ENCODE results near the gene GKN1. TPM values are rescaled to one million over a fixed set of nuclear protein-coding genes. Genes with fewer than 3 reads are reported as not detected.

Gene GKN1
- total RNA-seq, 1 donor from 2014 or later: not detected

DNA sequence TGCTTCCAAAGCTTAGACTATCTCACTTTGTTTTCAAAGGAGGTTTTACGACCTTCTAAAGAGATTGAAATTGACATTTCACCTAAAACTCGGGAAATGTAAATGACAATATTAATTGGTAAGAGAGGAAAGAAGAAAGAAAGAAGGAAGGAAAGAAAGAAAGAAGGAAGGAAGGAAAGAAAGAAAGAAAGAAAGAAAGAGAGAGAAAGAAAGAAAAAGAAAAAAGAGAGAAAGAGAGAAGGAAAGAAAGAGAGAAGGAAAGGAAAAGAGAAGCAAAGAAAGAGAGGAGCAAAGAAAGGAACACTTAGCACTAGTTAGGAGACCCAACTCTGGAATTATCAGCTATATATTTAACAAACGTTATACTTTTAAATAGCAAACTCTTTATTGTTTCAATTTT lies 3.7 kb downstream of the GKN1 start:
- no peak for DNase-seq (ENCODE audit: low read depth, low spot score)
- no peak overlapping the region for H3K27ac Mint-ChIP-seq (ENCODE audit: unreplicated experiment)
- no peaks in the 10 kb centered on the region for H3K36me3 Mint-ChIP-seq (ENCODE audit: low read depth)
- H3K4me1 Mint-ChIP-seq: peaks cover 4% of the 10 kb centered on the region
- TF ChIP-seq, protein P1, sequence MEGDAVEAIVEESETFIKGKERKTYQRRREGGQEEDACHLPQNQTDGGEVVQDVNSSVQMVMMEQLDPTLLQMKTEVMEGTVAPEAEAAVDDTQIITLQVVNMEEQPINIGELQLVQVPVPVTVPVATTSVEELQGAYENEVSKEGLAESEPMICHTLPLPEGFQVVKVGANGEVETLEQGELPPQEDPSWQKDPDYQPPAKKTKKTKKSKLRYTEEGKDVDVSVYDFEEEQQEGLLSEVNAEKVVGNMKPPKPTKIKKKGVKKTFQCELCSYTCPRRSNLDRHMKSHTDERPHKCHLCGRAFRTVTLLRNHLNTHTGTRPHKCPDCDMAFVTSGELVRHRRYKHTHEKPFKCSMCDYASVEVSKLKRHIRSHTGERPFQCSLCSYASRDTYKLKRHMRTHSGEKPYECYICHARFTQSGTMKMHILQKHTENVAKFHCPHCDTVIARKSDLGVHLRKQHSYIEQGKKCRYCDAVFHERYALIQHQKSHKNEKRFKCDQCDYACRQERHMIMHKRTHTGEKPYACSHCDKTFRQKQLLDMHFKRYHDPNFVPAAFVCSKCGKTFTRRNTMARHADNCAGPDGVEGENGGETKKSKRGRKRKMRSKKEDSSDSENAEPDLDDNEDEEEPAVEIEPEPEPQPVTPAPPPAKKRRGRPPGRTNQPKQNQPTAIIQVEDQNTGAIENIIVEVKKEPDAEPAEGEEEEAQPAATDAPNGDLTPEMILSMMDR (conservative IDR thresholded peaks at IDR 0.05): no peak
- H3K27me3 Mint-ChIP-seq (ENCODE audit: low read depth): peaks cover 23% of the 10 kb centered on the region
- no peak overlapping the region for H3K4me3 Mint-ChIP-seq
- H3K9me3 Mint-ChIP-seq: no peaks in the 10 kb centered on the region

DNA sequence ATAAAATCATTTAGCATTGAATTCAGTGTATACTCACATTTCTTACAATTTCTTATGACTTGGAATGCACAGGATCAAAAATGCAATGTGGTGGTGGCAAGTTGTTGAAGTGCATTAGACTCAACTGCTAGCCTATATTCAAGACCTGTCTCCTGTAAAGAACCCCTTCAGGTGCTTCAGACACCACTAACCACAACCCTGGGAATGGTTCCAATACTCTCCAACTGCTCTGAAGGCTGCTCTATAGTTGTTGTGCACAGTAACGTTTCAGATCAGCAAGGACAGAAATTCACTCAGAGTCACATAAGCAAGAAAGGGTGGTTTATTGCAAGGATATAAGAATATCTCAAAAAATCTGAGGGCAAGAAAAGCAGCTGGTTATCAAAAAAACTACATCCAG lies 6.5 kb downstream of the GKN1 start:
- Mint-ChIP-seq H3K4me3 (no peak overlapping the region), H3K9me3 (no peaks in the 10 kb centered on the region), H3K27ac (ENCODE audit: unreplicated experiment) (no peak overlapping the region), H3K27me3 (ENCODE audit: low read depth) (peaks cover 17% of the 10 kb centered on the region), H3K36me3 (ENCODE audit: low read depth) (no peaks in the 10 kb centered on the region), H3K4me1 (peaks cover 4% of the 10 kb centered on the region)
- TF ChIP-seq, protein P1 (conservative IDR thresholded peaks at IDR 0.05): no peak
- DNase-seq (ENCODE audit: low read depth, low spot score): no peak

GRCh38 chr2:68987021-68987503 lies 12.6 kb downstream of the GKN1 start:
- Mint-ChIP-seq H3K36me3 (ENCODE audit: low read depth) (no peaks in the 10 kb centered on the region), H3K4me1 (peaks cover 3% of the 10 kb centered on the region), H3K9me3 (no peaks in the 10 kb centered on the region), H3K27me3 (ENCODE audit: low read depth) (peaks cover 7% of the 10 kb centered on the region), H3K27ac (ENCODE audit: unreplicated experiment) (no peak overlapping the region), H3K4me3 (no peak overlapping the region)
- DNase-seq (ENCODE audit: low read depth, low spot score): no peak
- TF ChIP-seq, protein P1 (conservative IDR thresholded peaks at IDR 0.05): no peak

DNA sequence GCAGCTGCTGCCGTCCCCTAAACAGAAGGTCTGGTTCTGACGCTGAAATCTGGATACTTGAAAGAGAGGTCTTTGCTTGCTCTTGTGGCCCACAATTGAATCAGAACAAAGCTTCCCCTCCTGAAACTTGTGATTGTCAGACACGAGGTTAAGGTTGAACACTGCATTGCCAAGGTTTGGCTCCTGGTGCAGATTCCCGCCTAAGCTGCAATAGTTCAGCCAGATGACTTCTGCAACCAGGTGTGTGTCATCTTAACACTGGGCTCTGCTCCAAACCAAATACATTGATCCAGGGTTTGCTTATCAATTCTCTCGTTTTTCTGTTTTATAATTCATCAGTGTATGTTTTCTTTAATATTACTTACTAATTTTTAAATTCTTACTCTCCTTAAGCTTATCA lies 14.6 kb downstream of the GKN1 start:
- Mint-ChIP-seq H3K27ac (ENCODE audit: unreplicated experiment) (no peak overlapping the region), H3K4me1 (peaks cover 9% of the 10 kb centered on the region), H3K36me3 (ENCODE audit: low read depth) (no peaks in the 10 kb centered on the region), H3K9me3 (no peaks in the 10 kb centered on the region), H3K4me3 (no peak overlapping the region), H3K27me3 (ENCODE audit: low read depth) (peaks cover 7% of the 10 kb centered on the region)
- no peak for DNase-seq (ENCODE audit: low read depth, low spot score)
- TF ChIP-seq, protein P1 (conservative IDR thresholded peaks at IDR 0.05): no peak

- DNase-seq (ENCODE audit: low read depth, low spot score): no peak
- Mint-ChIP-seq H3K4me3 (no peak overlapping the region), H3K9me3 (no peaks in the 10 kb centered on the region), H3K4me1 (peaks cover 6% of the 10 kb centered on the region), H3K36me3 (ENCODE audit: low read depth) (no peaks in the 10 kb centered on the region), H3K27me3 (ENCODE audit: low read depth) (peaks cover 7% of the 10 kb centered on the region), H3K27ac (ENCODE audit: unreplicated experiment) (no peak overlapping the region)
- TF ChIP-seq, protein P1 (conservative IDR thresholded peaks at IDR 0.05): no peak
Observed at GRCh38 chr2:68992341-68992740, 17.9 kb downstream of the GKN1 start.

DNA sequence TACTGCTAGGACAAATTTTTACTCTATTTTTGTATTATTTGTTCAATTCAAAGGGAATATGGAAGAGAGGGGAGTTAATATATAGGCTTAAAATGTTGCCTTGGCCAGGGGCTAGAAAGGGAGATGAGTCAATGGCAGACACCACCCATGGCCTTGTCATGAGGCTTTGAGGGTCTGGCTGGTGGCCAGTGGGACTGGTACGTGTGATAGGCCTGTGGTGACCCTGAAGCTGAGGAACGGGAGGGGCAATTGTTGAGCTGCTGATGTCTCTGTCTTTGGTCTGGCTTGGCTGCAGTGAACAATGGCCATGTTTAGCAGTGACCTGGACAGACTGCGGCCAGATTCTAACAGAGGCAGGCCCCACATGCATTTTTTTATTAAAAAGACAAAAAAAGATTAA lies 18.5 kb downstream of the GKN1 start:
- no peak for DNase-seq (ENCODE audit: low read depth, low spot score)
- no peak overlapping the region for H3K4me3 Mint-ChIP-seq
- H3K27me3 Mint-ChIP-seq (ENCODE audit: low read depth): peaks cover 7% of the 10 kb centered on the region
- H3K36me3 Mint-ChIP-seq (ENCODE audit: low read depth): no peaks in the 10 kb centered on the region
- H3K4me1 Mint-ChIP-seq: peaks cover 6% of the 10 kb centered on the region
- H3K27ac Mint-ChIP-seq (ENCODE audit: unreplicated experiment): no peak overlapping the region
- TF ChIP-seq, protein P1 (conservative IDR thresholded peaks at IDR 0.05): no peak
- no peaks in the 10 kb centered on the region for H3K9me3 Mint-ChIP-seq

Measured in neural crest cell (in vitro differentiated cells).